ENCODE data around the gene NDUFB11.
A peak's percentile ranks its signal among the peaks of the same experiment; 100 is the strongest.

NDUFB11 gene

GRCh38 chrX:47189906-47190305 is 45.4 kb upstream of the NDUFB11 start:
- ChIA-PET CTCF (no interaction called here), POLR2A (ENCODE audit: low non-redundant PET) (no interaction called here)
- no peak overlapping the region for H3K27ac ChIP-seq
- DNase-seq (ENCODE audit: low spot score) = no peak
- TF ChIP-seq CTCF (conservative IDR thresholded peaks at IDR 0.05; ENCODE audit: low read depth) = no peak

GRCh38 chrX:47187106-47187677 is 42.7 kb upstream of the NDUFB11 start:
- CTCF ChIA-PET = interaction anchor here (1.0 kb wide), 1 partner anchor 337 kb away, joined by 3 read pairs; no protein-coding TSS in a partner anchor

GRCh38 chrX:47186096-47186740 is 41.7 kb upstream of the NDUFB11 start:
- CTCF ChIA-PET = no interaction called here
- POLR2A ChIA-PET (ENCODE audit: low non-redundant PET) = no interaction called here
- H3K27ac ChIP-seq = no peak overlapping the region

More at GRCh38 chrX:47187106-47187677, 42.7 kb upstream of the NDUFB11 start:
- POLR2A ChIA-PET (ENCODE audit: low non-redundant PET) = no interaction called here
- DNase-seq (ENCODE audit: low spot score) = no peak
- peak overlapping the region; percentile 34 for H3K27ac ChIP-seq
- TF ChIP-seq CTCF (conservative IDR thresholded peaks at IDR 0.05; ENCODE audit: low read depth) = no peak

GRCh38 chrX:47185241-47185640 is 40.7 kb upstream of the NDUFB11 start:
- 0 out of 2 replicates have a peak overlapping the region, but pooled peaks have one; percentile 8 for H3K27ac ChIP-seq
- no peak for DNase-seq (ENCODE audit: low spot score)
- ChIA-PET POLR2A (ENCODE audit: low non-redundant PET) (no interaction called here), CTCF (no interaction called here)
- TF ChIP-seq CTCF (conservative IDR thresholded peaks at IDR 0.05; ENCODE audit: low read depth) = no peak

More at GRCh38 chrX:47186096-47186740, 41.7 kb upstream of the NDUFB11 start:
- no peak for DNase-seq (ENCODE audit: low spot score)
- no peak for TF ChIP-seq CTCF (conservative IDR thresholded peaks at IDR 0.05; ENCODE audit: low read depth)

- ChIA-PET POLR2A (ENCODE audit: low non-redundant PET) (no interaction called here), CTCF (no interaction called here)
- DNase-seq (ENCODE audit: low spot score) = no peak
- no peak for TF ChIP-seq CTCF (conservative IDR thresholded peaks at IDR 0.05; ENCODE audit: low read depth)
- no peak overlapping the region for H3K27ac ChIP-seq
These were observed 40.0 kb upstream of the NDUFB11 start for GRCh38 chrX:47184486-47184885.

GRCh38 chrX:47182106-47182700 is 37.7 kb upstream of the NDUFB11 start:
- H3K27ac ChIP-seq = no peak overlapping the region
- no peak for DNase-seq (ENCODE audit: low spot score)
- TF ChIP-seq CTCF (conservative IDR thresholded peaks at IDR 0.05; ENCODE audit: low read depth) = no peak
- ChIA-PET POLR2A (ENCODE audit: low non-redundant PET) (no interaction called here), CTCF (no interaction called here)
